Stimulated activated naive CD4-positive, alpha-beta T cell (primary cell): ENCODE results near the gene EPHA3.
"Not testable (repeated sequence)": the region's sequence is repeated elsewhere in the genome, so short reads cannot be mapped to it uniquely, and the experiment has no call there.

Experiments
- DNase-seq, 6 experiments: peaks; one replicate each; lab custom pipeline; 2025; lab: John Stamatoyannopoulos, UW

The EPHA3 gene

GRCh38 chr3:89280822-89281365 lies 173.5 kb downstream of the EPHA3 start:
- no peak for DNase-seq

- no peak for DNase-seq
These were observed 180.6 kb downstream of the EPHA3 start for GRCh38 chr3:89287902-89288508.

GRCh38 chr3:89289574-89290190 lies 182.3 kb downstream of the EPHA3 start:
- DNase-seq: no peak

- no peak for DNase-seq
These were observed 189.8 kb downstream of the EPHA3 start for GRCh38 chr3:89297199-89297598.

GRCh38 chr3:89300526-89300925 lies 193.1 kb downstream of the EPHA3 start:
- DNase-seq: no peak

GRCh38 chr3:89300981-89301380 lies 193.6 kb downstream of the EPHA3 start:
- no peak for DNase-seq

- DNase-seq: no peak
These were observed 196.3 kb downstream of the EPHA3 start for GRCh38 chr3:89303701-89304100.

- DNase-seq: no peak
These were observed 199.1 kb downstream of the EPHA3 start for GRCh38 chr3:89306540-89306939.

- no peak for DNase-seq
These were observed 204.2 kb downstream of the EPHA3 start for GRCh38 chr3:89311581-89311980.

- DNase-seq: no peak
These were observed 204.7 kb downstream of the EPHA3 start for GRCh38 chr3:89312141-89312540.

- no peak for DNase-seq
These were observed 207.2 kb downstream of the EPHA3 start for GRCh38 chr3:89314454-89315098.

- no peak for DNase-seq
These were observed 208.5 kb downstream of the EPHA3 start for GRCh38 chr3:89315750-89316470.

GRCh38 chr3:89320186-89320585 lies 212.8 kb downstream of the EPHA3 start:
- DNase-seq: no peak

- no peak for DNase-seq
These were observed 219.6 kb downstream of the EPHA3 start for GRCh38 chr3:89326997-89327396.

- no peak for DNase-seq
These were observed 225.0 kb downstream of the EPHA3 start for GRCh38 chr3:89332386-89332785.

- no peak for DNase-seq
These were observed 225.4 kb downstream of the EPHA3 start for GRCh38 chr3:89332793-89333192.

GRCh38 chr3:89335693-89336092 lies 228.3 kb downstream of the EPHA3 start:
- DNase-seq: no peak

GRCh38 chr3:89340408-89340807 lies 233.0 kb downstream of the EPHA3 start:
- DNase-seq: no peak

GRCh38 chr3:89344076-89344475 lies 236.7 kb downstream of the EPHA3 start:
- DNase-seq: no peak

- not testable (repeated sequence) for DNase-seq
These were observed 243.5 kb downstream of the EPHA3 start for GRCh38 chr3:89350935-89351334.

- DNase-seq: no peak
These were observed 246.0 kb downstream of the EPHA3 start for GRCh38 chr3:89353465-89353864.

- DNase-seq: no peak
These were observed 250.9 kb downstream of the EPHA3 start for GRCh38 chr3:89358281-89358680.

- DNase-seq: no peak
These were observed 252.7 kb downstream of the EPHA3 start for GRCh38 chr3:89360156-89360555.
